Measurements from ENCODE around the gene FOXRED2.

Gene FOXRED2

GRCh38 chr22:36447632-36448031 lies 59.2 kb downstream of the FOXRED2 start:
- no peak for DNase-seq

GRCh38 chr22:36445158-36445668 lies 61.6 kb downstream of the FOXRED2 start:
- peak; percentile 78 for DNase-seq

GRCh38 chr22:36443198-36443770 lies 63.6 kb downstream of the FOXRED2 start:
- peak; percentile 61 for DNase-seq

GRCh38 chr22:36442506-36443197 lies 64.2 kb downstream of the FOXRED2 start:
- DNase-seq = no peak

GRCh38 chr22:36440429-36441002 lies 66.3 kb downstream of the FOXRED2 start:
- no peak for DNase-seq

GRCh38 chr22:36439481-36440271 lies 67.2 kb downstream of the FOXRED2 start:
- peak; percentile 96 for DNase-seq
